IPS DF 4.7 (cell line): ENCODE data around the gene CASR.
A peak's percentile ranks its signal among the peaks of the same experiment; 100 is the strongest.

Experiments
- DNase-seq: peaks from one replicate; pipeline ENCODE4 v3.0.0-alpha.2; 2013; ENCODE audit warnings: low spot score; ENCODE audit errors: extremely low read depth

CASR gene

GRCh38 chr3:122255757-122256439 is 72.4 kb downstream of the CASR start:
- DNase-seq = no peak

GRCh38 chr3:122257644-122258364 is 74.3 kb downstream of the CASR start:
- no peak for DNase-seq

- peak; percentile 28 for DNase-seq
Observed at GRCh38 chr3:122258757-122259371, 75.4 kb downstream of the CASR start.

GRCh38 chr3:122260206-122260605 is 76.7 kb downstream of the CASR start:
- DNase-seq = no peak

- peak; percentile 30 for DNase-seq
Observed at GRCh38 chr3:122263058-122263457, 79.6 kb downstream of the CASR start.

GRCh38 chr3:122263974-122264588 is 80.6 kb downstream of the CASR start:
- no peak for DNase-seq

GRCh38 chr3:122265957-122266356 is 82.5 kb downstream of the CASR start:
- DNase-seq = no peak

GRCh38 chr3:122268257-122269024 is 85.0 kb downstream of the CASR start:
- DNase-seq = no peak

GRCh38 chr3:122269045-122269444 is 85.6 kb downstream of the CASR start:
- DNase-seq = no peak

GRCh38 chr3:122271246-122271898 is 87.9 kb downstream of the CASR start:
- DNase-seq = no peak

- no peak for DNase-seq
Observed at GRCh38 chr3:122272879-122273278, 89.4 kb downstream of the CASR start.

GRCh38 chr3:122273498-122273897 is 90.0 kb downstream of the CASR start:
- no peak for DNase-seq

- no peak for DNase-seq
Observed at GRCh38 chr3:122281891-122282290, 98.4 kb downstream of the CASR start.

- DNase-seq = no peak
Observed at GRCh38 chr3:122283796-122284445, 100.5 kb downstream of the CASR start.

- DNase-seq = no peak
Observed at GRCh38 chr3:122284486-122284885, 101.0 kb downstream of the CASR start.

GRCh38 chr3:122294359-122294758 is 110.9 kb downstream of the CASR start:
- DNase-seq = no peak

GRCh38 chr3:122295266-122296062 is 112.0 kb downstream of the CASR start:
- no peak for DNase-seq

- no peak for DNase-seq
Observed at GRCh38 chr3:122298239-122298638, 114.8 kb downstream of the CASR start.

GRCh38 chr3:122299215-122299614 is 115.7 kb downstream of the CASR start:
- no peak for DNase-seq
